ENCODE data around the gene FUS.
"Not testable (repeated sequence)": the region's sequence is repeated elsewhere in the genome, so short reads cannot be mapped to it uniquely, and the experiment has no call there.

FUS gene

DNA sequence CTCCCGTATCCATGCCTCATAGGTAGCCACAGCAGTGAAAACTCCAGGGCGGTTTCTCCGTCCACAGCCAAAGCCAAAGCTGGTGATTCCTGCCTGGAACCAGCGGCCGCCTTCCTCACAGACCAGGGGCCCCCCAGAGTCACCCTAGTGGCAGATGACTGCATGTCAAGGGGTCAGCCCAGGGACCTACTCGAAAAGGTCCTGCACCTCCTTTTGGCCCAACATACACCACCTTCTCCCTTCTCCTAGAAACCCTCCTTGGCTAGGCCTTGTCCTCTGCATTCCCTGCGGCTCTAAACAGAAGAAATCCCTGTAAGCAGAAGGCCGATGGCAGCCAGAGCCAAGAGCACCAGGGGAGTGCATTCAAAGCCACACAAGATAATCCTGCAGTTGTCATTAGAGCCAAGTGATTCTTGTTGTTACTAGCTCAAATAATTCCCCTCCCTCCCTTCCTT, 36.2 kb upstream of the FUS start:
- no peak for DNase-seq (ENCODE audit: low read depth)

GRCh38 chr16:31144418-31144817, 35.5 kb upstream of the FUS start:
- DNase-seq (ENCODE audit: low read depth): peak; percentile 13

GRCh38 chr16:31145398-31145990, 34.4 kb upstream of the FUS start:
- DNase-seq (ENCODE audit: low read depth): no peak

- DNase-seq (ENCODE audit: low read depth): no peak
Measured at GRCh38 chr16:31147574-31147973, 32.4 kb upstream of the FUS start.

DNA sequence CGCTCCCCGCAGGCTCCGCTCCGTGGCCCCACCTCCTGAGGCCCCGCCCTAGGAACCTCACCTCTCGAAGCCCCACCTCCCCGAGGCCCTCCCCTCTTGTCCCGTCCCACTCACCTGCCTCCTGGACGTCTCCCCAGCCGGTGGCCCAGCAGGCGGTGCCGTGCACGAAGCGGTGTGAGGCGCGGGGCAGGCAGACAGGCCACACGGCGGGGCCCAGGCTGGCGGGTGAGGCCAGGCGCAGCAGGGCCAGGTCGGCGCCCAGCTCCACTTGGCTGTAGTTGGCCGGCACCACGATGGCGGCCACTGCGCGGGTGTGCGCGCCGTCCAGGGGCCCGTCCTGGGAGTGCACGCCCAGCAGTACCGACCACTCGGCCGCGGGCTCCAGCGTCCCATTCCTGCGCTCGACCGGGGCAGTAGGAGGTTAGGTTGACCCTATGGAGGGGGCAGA, 31.6 kb upstream of the FUS start:
- DNase-seq (ENCODE audit: low read depth): no peak

GRCh38 chr16:31148896-31149295, 31.0 kb upstream of the FUS start:
- DNase-seq (ENCODE audit: low read depth): no peak

DNA sequence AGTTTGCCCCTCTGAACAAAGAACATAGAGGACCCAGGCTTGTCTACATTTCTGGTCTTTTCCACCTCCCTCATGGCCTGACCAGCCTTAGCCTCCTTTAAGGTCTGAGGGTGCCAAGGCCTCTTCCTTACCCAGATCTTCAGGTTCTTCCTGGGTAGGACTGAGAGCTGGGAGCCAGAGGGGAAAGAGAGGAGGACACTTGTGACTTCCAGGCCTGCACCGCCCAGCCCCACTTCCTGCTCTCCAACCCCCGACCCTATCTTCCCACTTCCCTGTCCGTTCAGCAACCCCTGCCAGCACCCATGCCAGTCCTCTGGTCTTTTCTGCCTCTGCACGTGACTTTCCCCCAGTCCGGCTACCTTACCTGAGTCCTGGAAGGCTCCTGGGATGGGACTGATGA, 30.6 kb upstream of the FUS start:
- no peak for DNase-seq (ENCODE audit: low read depth)

GRCh38 chr16:31149894-31150890, 29.7 kb upstream of the FUS start, which contains the start of gene PRSS36:
Gene PRSS36, minus strand, starts transcription at chr16:31150066. Its CDS starts 31 bp downstream, at chr16:31150035.
- DNase-seq (ENCODE audit: low read depth): no peak

- DNase-seq (ENCODE audit: low read depth): not testable (repeated sequence)
Measured at GRCh38 chr16:31150976-31151375, 29.0 kb upstream of the FUS start.

- peak; percentile 5 for DNase-seq (ENCODE audit: low read depth)
Measured at GRCh38 chr16:31157136-31157535, 22.8 kb upstream of the FUS start.

- DNase-seq (ENCODE audit: low read depth): no peak
Measured at GRCh38 chr16:31167315-31167714, 12.6 kb upstream of the FUS start.

DNA sequence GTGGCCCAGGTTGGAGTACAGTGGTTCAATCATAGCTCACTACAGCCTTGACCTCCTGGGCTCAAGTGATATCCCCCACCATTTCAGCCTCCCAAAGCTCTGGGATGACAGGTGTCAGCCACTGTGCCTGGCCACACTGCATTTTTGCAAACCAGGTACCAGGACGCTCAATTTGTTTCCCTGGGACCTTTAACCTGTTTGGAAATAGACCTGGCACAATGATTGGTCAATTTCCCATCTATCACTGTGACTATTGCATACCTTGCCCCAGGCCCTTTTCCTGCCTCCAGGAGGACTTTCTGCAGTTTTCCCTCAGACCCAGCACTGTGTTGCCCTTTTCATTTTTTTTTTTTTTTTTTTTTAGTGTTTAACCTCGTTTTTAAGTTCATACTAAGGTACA, 11.1 kb upstream of the FUS start:
- no peak for DNase-seq (ENCODE audit: low read depth)

- not testable (repeated sequence) for DNase-seq (ENCODE audit: low read depth)
Measured at GRCh38 chr16:31170048-31170447, 9.9 kb upstream of the FUS start.

- no peak for DNase-seq (ENCODE audit: low read depth)
Measured at GRCh38 chr16:31177136-31177535, 2.8 kb upstream of the FUS start.

DNA sequence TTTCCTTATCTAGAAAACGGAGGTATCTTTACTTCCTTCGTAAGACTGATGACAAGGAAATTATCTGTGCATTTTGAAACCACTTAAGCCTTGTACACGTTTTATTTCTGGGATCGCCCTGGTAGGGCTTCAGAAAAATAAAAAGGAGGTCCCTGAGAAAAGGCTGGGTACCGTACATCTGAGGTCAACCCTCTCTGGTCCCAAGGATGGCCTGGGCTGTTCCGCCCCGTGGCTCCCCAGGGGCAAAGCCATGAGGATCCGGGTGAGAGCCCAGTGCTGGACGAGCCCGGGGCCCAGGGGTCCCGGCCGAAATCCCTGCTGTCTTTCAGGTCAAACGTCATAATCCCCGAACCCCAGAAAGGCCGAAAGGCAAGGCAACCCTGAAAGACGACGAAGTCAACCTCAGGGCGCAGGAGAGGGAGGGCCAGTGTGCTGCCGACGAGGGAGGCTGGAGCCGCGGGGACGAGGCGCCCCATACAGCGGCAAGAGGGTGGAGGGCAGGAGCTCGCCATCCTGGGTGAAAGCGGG, 656 bp upstream of the FUS start:
- DNase-seq (ENCODE audit: low read depth): no peak

GRCh38 chr16:31181102-31181830, 1.3 kb downstream of the FUS start:
- DNase-seq (ENCODE audit: low read depth): peak; percentile 67

GRCh38 chr16:31182391-31182790, 2.5 kb downstream of the FUS start:
- peak; percentile 17 for DNase-seq (ENCODE audit: low read depth)

DNA sequence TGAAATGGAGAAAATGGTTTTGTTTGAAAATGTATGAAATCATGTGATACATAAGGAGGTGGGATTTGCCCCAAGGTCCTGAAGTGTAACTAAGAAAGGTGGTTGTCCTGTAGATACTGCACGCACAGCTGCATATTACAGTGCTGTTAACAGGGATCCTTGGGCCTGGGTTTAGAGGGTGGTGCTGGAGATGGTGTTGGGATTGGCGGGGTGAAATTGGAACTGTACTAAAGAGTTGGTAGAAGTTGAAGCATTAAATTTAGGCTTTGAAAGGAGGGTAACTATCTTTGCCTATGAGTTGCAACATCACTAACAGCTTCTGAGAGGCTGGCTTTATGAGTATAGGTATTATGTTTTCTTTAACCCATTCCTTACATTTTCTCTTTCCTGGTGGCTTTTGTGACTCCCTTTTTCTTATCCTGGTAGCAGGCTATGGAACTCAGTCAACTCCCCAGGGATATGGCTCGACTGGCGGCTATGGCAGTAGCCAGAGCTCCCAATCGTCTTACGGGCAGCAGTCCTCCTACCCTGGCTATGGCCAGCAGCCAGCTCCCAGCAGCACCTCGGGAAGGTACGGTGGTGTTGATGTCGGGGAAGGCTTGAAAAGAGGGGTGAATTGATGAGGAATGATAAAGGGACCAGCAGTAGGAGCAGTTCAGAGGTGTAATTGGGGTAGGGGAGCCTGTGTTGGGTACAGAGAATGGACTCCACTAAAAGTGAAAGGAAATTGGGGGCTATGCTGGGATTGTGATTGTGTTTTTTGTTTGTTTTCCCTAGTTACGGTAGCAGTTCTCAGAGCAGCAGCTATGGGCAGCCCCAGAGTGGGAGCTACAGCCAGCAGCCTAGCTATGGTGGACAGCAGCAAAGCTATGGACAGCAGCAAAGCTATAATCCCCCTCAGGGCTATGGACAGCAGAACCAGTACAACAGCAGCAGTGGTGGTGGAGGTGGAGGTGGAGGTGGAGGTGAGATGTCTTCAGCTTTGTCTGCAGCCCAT, 3.8 kb downstream of the FUS start:
- DNase-seq (ENCODE audit: low read depth): no peak

DNA sequence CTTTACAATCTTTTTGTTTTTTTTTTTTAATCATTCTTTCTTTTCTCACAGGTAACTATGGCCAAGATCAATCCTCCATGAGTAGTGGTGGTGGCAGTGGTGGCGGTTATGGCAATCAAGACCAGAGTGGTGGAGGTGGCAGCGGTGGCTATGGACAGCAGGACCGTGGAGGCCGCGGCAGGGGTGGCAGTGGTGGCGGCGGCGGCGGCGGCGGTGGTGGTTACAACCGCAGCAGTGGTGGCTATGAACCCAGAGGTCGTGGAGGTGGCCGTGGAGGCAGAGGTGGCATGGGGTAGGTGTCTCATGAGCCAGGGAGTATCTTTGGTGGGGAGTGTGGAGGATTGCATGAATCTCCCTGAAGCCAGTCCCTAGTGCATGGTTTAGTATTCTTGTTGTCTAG, 4.9 kb downstream of the FUS start:
- no peak for DNase-seq (ENCODE audit: low read depth)

- DNase-seq (ENCODE audit: low read depth): no peak
Measured at GRCh38 chr16:31185339-31185738, 5.4 kb downstream of the FUS start.

DNA sequence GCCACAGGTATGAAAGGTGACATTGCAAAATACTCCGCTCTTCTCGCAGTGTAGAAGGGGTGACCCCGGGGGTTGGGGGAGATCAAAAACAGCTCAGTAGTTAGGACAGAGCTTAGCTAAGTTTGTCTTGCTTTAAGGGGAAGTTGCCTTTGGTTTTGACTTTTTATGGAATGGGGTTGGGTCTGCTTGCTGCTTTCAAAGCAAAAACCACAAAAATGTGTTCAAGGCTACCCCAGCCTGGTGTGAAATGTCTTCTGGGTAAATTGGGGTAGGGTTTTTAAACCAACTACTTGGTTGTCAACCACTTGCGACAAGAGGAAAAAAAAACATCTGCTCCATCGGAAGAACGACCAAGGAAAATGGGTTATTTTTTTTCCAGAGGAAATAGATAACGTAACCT, 6.2 kb downstream of the FUS start:
- no peak for DNase-seq (ENCODE audit: low read depth)
